SK-N-SH (cell line): ENCODE measurements around the gene MIA.
A peak's percentile ranks its signal among the peaks of the same experiment; 100 is the strongest.
"Not testable (repeated sequence)": the region's sequence is repeated elsewhere in the genome, so short reads cannot be mapped to it uniquely, and the experiment has no call there.

Experiments
- CTCF ChIP-seq: fragments of 200-600 bp; sonication (generic); IDR thresholded peaks from 2 replicates; pipeline ENCODE4 v1.6.1; 2017; ENCODE audit warnings: antibody characterized with exemption, mild to moderate bottlenecking, moderate library complexity
- NRF1 ChIP-seq: IDR thresholded peaks from 2 replicates; pipeline ENCODE4 v1.6.1; 2012; ENCODE audit warnings: low read depth, mild to moderate bottlenecking, low read length
- PBX3 ChIP-seq: IDR thresholded peaks from 2 replicates; pipeline ENCODE4; 2012
- POLR2AphosphoS5 ChIP-seq: IDR thresholded peaks from 2 replicates; pipeline ENCODE4 v1.6.1; 2012; ENCODE audit warnings: low read depth, low read length
- RAD21 ChIP-seq: IDR thresholded peaks from 2 replicates; pipeline ENCODE4 v1.6.1; 2012; ENCODE audit warnings: mild to moderate bottlenecking, low read length
- TAF1 ChIP-seq: IDR thresholded peaks from 2 replicates; pipeline ENCODE4 v1.6.1; 2012; ENCODE audit warnings: low read depth, mild to moderate bottlenecking, low read length, moderate library complexity, borderline replicate concordance

GRCh38 chr19:40818480-40819399 is 43.4 kb downstream of the MIA start:
- TF ChIP-seq NRF1, POLR2AphosphoS5, PBX3, TAF1: not testable (repeated sequence)
- TF ChIP-seq CTCF (peak; percentile 46; the same call in 1 of the 2 replicates), RAD21 (peak; percentile 15; the same call in 1 of the 2 replicates)
